Measurements from ENCODE around the gene ST6GALNAC1. TPM values are rescaled to one million over a fixed set of nuclear protein-coding genes. Genes with fewer than 3 reads are reported as not detected.

ST6GALNAC1 gene
- polyA plus RNA-seq, 1 donor (not counting 4 experiments of a cell fraction or from before 2014, with no cell fraction given): 0.46 TPM

GRCh38 chr17:76658242-76658662, 14.7 kb upstream of the ST6GALNAC1 start:
- Histone ChIP-seq H3K9ac (ENCODE audit: control insufficient read depth, extremely low read depth, insufficient read depth, low read length) (no peak overlapping the region), H3K9me3 (ENCODE audit: control insufficient read depth, low read depth, low read length) (no peaks in the 10 kb centered on the region), H3K27ac (ENCODE audit: control insufficient read depth, insufficient read depth, low read length) (no peak overlapping the region), H3K4me3 (ENCODE audit: control insufficient read depth in 2 of 3, extremely low read depth in 1 of 3, insufficient read depth in 2 of 3, low read depth in 1 of 3, low read length in 3 of 3) (no peak overlapping the region), H3K36me3 (ENCODE audit: control insufficient read depth in 2 of 2, extremely low read depth in 1 of 2, insufficient read depth in 2 of 2, low read length in 2 of 2) (no peaks in the 10 kb centered on the region), H3K4me2 (ENCODE audit: control insufficient read depth, extremely low read depth, insufficient read depth, low read depth, low read length) (no peak overlapping the region), H3K4me1 (ENCODE audit: control insufficient read depth, extremely low read depth, insufficient read depth, low read length) (peaks cover 16% of the 10 kb centered on the region), H3K27me3 (ENCODE audit: control insufficient read depth, extremely low read depth, insufficient read depth, low read length) (no peaks in the 10 kb centered on the region), H3K9me1 (ENCODE audit: control insufficient read depth, extremely low read depth, insufficient read depth, low read length) (no peaks in the 10 kb centered on the region), H4K20me1 (ENCODE audit: control insufficient read depth, extremely low read depth, insufficient read depth, low read length) (no peaks in the 10 kb centered on the region), H2AFZ (ENCODE audit: control insufficient read depth, low read length) (no peak overlapping the region), H3K79me2 (ENCODE audit: control insufficient read depth, insufficient read depth, low read length) (no peaks in the 10 kb centered on the region)
- TF ChIP-seq CTCF (optimal IDR thresholded peaks at IDR 0.05 in 1 of 3, IDR thresholded peaks at IDR 0.05 in 1 of 3, conservative IDR thresholded peaks at IDR 0.05 in 1 of 3; ENCODE audit: extremely low read depth in 1 of 3, insufficient read depth in 2 of 3, low read length in 3 of 3) (no peak), EZH2 (IDR thresholded peaks at IDR 0.05; ENCODE audit: low read length) (no peak)
- FAIRE-seq: no peak
- no peak for DNase-seq (ENCODE audit: low read depth, low spot score)
- dilution Hi-C loops (cut with MboI; ENCODE audit: extremely low pct_ligation_motif_present, low sequenced_read_pairs): no loop called here

- dilution Hi-C loops (cut with MboI; ENCODE audit: extremely low pct_ligation_motif_present, low sequenced_read_pairs): no loop called here
- TF ChIP-seq EZH2 (IDR thresholded peaks at IDR 0.05; ENCODE audit: low read length): no peak
- no peak for TF ChIP-seq CTCF (optimal IDR thresholded peaks at IDR 0.05 in 1 of 3, IDR thresholded peaks at IDR 0.05 in 1 of 3, conservative IDR thresholded peaks at IDR 0.05 in 1 of 3; ENCODE audit: extremely low read depth in 1 of 3, insufficient read depth in 2 of 3, low read length in 3 of 3)
- Histone ChIP-seq H3K4me3 (ENCODE audit: control insufficient read depth in 2 of 3, extremely low read depth in 1 of 3, insufficient read depth in 2 of 3, low read depth in 1 of 3, low read length in 3 of 3) (no peak overlapping the region), H3K27me3 (ENCODE audit: control insufficient read depth, extremely low read depth, insufficient read depth, low read length) (no peaks in the 10 kb centered on the region), H3K9me3 (ENCODE audit: control insufficient read depth, low read depth, low read length) (no peaks in the 10 kb centered on the region), H2AFZ (ENCODE audit: control insufficient read depth, low read length) (no peak overlapping the region), H3K4me2 (ENCODE audit: control insufficient read depth, extremely low read depth, insufficient read depth, low read depth, low read length) (no peak overlapping the region), H3K79me2 (ENCODE audit: control insufficient read depth, insufficient read depth, low read length) (no peaks in the 10 kb centered on the region), H3K9me1 (ENCODE audit: control insufficient read depth, extremely low read depth, insufficient read depth, low read length) (no peaks in the 10 kb centered on the region), H3K4me1 (ENCODE audit: control insufficient read depth, extremely low read depth, insufficient read depth, low read length) (peaks cover 16% of the 10 kb centered on the region), H3K36me3 (ENCODE audit: control insufficient read depth in 2 of 2, extremely low read depth in 1 of 2, insufficient read depth in 2 of 2, low read length in 2 of 2) (no peaks in the 10 kb centered on the region), H3K27ac (ENCODE audit: control insufficient read depth, insufficient read depth, low read length) (no peak overlapping the region), H3K9ac (ENCODE audit: control insufficient read depth, extremely low read depth, insufficient read depth, low read length) (no peak overlapping the region), H4K20me1 (ENCODE audit: control insufficient read depth, extremely low read depth, insufficient read depth, low read length) (no peaks in the 10 kb centered on the region)
- no peak for DNase-seq (ENCODE audit: low read depth, low spot score)
- FAIRE-seq: no peak
These were observed 14.1 kb upstream of the ST6GALNAC1 start for GRCh38 chr17:76657505-76658241.
